Ammon's horn (tissue), 1 donor: ENCODE results near the gene ARAP2.

Experiments used
- DNase-seq: peaks from one replicate; pipeline ENCODE4 v3.0.0-alpha.2; 2016; ENCODE audit warnings: low spot score

ARAP2 gene

DNA sequence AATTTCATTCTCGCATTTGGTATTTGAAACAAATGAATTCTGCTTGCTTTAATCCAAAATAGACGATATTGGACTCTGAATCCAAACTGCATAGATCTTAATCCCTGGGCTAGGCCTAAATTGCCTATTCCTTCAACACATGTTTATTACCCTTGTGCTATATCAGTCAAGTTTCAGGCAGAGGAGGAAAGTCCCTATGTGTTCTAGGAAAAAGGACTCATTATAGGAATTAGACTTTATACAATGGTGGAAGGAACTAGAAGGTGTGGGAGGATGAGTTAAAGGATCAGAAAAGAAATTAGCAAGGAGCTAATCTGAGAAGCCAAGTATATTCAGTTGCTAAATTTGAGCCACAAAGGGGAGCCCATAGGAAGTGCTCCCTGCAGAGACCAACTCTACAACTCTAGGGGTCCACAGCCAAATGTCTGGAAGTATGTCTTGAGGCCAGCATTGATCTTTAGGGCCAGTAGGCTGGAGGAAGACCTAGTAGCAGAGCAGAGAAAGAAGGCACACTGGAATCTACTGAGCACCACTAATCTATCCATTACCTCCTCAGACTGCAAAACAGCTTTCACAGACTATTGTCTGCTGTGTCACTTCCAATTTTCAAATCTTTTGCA is 20.0 kb upstream of the ARAP2 start:
- no peak for DNase-seq

DNA sequence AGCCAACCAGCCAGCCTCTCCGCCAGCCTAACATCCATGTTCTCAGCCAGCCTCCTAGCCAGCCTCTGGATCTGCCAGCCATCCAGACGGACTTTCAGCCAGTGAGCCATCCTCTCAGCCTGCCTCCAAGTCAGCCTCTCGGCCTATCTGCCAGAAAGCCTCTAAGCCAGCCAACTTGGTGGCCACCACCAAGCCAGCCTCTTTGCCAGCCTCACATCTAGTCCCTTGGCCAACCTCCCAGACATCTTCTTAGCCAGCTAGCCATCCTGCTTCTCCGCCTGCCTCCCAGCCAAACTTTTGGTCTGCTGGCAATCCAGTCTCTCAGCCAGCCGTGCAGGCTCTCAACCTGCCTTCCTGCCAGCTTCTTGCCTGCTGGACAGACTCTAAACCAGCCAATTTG is 16.4 kb upstream of the ARAP2 start:
- peak; percentile 45 for DNase-seq

DNA sequence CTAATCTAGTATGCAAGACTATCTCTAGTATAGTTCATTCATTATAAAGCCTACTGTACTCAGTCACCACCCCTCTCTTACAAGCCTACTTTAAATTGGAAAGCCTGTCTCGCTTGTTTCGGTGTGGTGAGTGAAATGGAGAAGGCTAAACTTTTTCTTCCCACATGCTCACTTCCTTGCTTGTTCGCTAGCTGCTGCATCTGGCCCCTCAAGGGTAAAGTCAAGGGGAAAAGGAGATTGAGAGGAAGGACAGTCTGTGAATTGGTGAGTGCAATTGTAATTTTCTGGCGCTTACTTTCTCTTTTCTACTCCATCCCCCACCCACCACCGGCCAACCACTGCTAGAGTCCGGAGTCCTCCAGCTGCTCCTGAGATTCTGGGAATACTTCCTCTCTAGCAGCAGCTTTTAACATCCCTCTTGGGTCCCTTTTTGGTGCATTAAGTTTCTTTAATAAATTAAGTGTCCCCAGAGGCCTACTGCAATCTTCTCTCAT is 12.1 kb upstream of the ARAP2 start:
- peak; percentile 56 for DNase-seq

DNA sequence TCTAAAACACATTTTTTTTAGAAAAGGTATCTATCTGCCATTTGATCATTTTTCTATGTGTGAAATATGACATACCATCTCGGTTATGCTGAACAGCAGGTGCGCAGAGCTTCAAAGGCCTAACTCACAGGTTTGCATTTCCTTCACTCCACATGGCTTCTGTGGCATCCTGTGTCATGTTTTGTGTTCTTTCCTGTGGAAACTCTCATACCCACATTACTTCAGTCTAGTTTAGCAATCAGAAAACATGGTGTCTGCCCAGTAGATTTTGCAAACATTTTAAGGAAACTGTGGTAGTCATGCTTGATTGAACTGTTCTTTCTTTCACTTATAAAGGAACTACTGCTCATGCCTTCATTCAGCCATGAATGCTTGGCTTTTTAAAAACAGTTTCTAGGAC is 11.3 kb upstream of the ARAP2 start:
- peak; percentile 41 for DNase-seq

DNA sequence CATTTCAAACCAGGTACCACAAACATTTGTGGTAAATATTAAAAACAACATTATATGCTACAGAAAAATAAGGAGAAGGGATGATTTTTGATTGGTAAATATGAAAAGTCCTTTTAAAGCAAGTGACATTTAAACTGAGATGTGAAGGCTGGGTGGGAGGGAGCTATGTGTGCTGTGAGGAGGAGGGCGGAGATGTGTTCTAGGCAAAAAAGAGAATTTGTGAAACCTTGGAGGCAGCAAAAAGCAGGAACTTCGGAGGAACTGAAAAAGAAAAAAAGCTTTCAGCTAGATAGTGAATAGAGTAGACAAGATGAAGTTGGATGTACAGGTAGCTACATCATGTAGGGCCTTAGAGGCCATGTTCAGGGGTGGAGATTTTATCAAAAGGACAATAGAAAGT is 10.1 kb upstream of the ARAP2 start:
- no peak for DNase-seq

DNA sequence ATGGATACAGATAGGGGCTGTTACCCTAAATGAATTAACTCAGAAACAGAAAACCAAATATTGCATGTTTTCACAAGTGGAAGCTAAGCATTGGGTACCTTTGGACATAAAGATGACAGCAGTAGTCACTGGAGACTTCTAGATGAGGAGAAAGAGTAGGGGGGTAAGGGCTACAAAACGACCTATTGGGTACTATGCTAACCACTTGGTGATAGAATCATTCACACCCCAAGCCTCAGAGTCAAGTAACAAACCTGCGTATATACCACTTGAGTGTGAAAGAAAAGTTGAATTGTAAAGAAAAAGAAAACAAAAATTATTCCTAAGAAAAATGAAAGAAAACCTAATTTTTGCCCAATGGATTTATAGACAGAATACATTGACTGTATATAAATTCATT is 7.7 kb upstream of the ARAP2 start:
- no peak for DNase-seq

DNA sequence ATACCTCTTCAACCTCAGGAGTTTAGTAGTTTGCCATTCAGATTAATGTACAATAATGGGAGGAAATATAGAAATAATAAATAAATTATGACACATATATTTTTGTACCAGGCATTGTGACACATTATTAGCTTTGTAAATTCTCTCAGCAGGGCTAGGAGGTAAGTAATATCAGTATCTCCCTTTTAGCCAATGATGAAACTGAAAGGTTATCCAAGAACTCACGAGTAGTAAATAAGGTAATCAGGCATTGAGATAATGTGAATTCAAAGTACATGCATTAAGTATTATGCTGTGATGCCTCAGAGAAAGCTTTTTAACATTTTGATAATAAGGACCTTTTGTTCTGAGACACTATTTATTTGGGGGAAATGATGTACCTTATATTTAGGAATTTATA is 5.3 kb upstream of the ARAP2 start:
- DNase-seq = no peak

DNA sequence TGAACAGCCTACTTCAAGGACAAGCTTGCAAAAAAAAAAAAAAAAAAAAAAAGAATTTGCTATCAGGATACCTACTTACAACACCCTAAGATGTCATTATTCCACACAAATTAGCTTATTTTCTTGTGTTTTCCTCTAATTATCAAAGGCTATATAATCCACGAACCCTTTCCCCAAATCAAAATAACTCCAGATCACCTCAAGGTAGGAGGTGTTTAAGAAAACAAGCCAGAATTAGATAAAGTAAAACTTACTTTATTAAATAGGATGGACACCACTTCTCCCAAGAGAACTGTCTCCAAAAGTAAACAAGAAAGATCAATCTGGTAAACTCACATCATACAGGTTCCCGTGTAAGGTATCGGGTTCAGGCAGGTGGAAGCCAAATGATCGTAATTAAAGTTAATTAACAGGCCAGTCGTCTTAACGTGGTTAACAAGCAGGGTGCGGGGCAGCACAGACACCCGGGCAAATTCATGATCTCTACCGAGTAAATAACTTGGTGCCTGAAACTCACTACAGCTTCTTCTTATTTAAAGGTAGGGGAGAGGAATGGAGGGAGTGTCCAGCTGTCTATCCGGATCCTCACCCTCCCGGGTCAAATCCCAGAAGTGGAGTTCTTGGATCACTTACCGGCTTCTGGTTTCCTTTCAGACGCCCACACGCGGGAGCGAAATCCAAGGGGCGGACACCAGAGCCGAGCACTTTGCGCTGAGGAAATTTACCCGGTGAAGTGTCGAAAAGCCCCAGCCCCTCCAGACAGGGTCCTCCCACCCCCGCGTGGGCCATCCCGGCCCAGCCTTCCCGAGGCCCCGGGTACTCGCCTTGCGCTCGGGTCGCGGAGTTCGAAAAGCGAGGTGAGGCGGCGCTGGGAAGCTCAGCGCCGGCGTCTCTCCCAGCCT is 708 bp downstream of the ARAP2 start:
- peak; percentile 71 for DNase-seq

DNA sequence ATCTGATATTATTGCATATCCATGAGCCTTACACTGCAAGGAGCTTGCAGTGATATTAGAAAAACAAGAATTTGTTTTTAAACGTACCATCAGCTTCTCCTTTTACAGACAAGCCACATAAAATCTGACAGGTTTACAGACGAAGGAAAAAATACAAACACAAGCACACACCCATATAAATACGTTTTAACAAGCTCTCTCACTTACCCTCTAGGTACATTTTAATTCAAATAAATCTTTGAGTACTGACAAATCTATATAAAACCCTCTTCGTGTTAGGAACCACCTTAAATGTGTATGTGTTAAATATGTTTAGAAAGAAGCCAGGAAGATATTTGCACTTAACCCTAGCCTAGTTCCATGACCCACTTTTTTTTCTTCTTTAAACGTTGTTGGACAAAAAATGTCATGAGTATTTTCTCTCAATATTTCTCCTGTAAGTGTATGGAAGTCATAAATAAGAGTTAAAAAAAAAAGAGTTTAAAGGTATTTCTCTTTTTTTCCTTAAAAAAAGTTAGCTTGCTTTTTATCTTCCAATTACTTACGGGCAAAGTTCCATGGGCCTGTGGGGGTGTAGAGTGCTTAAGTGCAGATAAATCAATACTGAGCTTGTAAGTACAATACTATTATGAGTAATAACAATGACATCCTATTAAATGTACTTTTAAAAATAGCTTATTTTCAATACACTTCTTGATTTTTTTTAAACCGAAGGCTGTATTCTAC is 1.5 kb downstream of the ARAP2 start:
- no peak for DNase-seq

DNA sequence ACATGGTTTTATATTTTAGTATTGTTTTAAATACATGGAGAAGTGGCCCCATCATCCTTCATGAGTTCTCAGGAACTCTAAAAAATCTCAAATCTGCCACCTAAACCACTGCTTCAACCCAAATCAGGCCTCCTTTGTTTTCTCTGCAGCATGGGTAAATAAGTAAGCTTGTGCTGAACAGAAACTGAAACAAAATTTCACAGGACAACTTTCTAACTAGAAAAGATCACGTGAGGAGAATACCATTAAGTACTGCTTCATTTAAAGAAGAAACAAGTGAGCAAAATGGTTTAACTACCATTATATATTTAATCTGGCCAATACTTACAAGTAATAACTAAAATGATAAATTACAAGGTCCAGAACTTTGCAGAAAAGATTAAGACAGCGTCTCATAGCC is 2.5 kb downstream of the ARAP2 start:
- DNase-seq = peak; percentile 54

DNA sequence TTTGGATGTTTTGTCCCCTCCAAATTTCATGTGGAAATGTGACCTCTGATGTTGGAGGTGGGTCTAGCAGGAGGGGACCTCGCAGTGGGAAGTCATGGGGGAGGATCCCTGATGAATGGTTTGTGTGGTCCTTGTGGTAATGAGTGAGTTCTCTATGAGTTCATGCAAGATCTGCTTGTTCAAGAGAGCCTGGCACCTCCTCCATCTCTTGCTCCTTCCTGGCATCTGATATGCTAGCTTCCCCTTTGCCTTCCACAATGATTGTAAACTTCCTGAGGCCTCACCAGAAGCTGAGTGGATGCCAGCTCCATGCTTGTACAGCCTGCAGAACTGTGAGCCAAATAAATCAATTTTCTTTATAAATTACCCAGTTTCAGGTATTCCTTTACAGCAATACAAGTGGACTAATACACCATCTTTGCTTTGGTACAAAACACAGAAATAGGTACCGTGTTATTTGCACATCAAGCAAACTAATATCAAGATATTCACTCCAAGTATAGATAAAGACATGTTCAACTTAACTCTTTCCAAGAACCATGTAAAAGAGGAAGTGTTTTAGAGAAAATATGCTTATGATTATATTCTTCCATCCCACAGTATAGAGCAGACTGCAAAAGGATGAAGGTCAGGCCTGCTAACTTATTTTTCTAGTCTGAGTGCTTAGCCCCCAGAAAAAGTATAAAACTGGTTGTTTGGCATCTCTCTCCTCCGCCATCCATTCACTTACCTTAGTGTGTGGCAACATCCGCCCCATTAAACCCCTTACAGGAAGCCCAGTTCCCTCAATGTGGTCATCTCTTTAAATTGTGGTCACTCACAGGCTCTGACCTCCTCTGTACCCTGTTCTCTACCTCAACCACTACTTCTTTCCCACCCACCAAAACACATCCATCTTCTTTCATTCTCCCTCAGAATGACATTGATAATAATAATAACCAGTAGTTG is 6.7 kb downstream of the ARAP2 start:
- DNase-seq = no peak

DNA sequence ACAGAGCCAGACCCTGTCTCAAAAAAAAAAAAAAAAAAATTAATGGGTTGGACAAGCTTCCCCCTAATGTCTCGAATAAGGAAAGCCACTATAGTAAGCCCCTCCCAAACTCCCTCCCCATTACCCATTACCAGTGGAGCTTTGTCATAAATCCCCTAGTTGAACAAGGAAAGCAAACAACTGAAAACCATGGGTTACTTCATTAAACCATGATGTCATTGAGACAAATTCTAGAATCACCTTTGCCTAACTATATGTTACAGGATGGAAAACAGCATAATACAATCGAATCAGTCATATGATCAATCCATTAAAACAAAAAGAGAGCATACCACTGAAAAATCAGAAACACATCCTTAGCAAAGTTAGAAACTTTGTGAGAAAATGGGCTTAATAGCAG is 8.2 kb downstream of the ARAP2 start:
- no peak for DNase-seq

DNA sequence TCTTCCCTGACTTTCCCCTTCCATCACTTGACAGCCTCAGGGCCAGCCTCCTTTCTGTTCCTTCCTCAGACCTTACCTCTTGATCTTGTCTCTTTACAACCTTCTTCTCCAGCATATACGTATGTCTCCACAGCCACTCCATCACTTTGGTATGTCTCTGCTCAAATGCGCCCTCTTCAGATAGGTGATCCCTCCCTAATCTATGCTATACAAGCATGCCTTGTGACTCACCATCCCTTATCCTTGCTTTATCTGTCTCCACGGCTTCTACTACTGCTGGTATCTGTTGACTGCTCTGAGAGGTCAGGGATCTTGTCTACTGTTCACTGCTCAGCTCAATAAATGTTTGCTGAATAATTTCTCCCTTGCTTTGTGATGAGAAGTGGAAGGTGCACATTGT is 9.0 kb downstream of the ARAP2 start:
- no peak for DNase-seq

DNA sequence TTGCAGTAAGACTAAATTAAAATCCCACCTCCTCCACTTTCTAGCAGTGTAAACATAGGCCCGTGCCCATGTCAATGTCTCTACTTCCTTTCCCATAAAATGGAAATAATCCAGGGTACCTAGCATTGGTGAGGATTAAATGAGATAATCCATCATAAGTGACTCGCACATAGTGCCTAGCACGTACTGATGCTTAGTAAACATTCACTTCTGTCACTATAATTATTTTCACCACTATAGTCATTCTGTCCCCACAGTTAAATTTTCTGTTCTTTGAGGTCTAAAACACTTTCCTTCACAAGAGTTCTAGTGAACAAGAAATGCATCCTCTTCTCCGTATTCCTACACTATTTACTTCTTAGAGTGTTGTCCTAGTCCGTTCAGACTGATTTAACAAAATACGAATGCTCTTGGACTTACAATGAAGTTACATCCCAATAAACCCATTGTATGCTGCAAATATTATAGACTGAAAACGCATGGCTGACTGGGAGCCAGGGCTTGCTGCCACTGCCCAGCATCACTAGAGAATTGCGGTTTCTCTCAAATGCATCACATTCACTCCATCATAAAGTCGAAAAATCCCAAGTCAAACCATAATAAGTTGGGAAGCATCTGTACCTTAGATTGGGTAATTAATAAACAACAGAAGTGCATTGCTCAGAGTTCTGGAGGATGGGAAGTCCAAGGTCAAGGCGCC is 10.6 kb downstream of the ARAP2 start:
- no peak for DNase-seq

DNA sequence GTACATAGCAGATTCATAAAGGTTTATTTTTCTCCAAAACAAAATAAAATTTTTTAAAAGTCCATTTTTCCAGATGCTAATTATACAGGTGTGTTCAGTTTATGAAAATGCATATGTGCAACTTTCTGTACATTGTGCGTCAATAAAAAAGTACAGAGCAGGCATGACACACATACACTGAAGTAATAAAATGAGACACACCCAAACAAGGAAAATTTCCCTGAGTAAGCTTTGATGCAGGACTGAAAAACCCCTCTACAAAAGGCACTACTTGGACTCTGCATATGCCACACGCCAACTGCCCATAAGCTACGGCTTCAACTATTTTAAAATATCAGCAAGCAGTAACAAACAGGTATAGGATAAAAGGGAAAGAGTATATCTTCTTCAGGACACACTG is 13.8 kb downstream of the ARAP2 start:
- no peak for DNase-seq

DNA sequence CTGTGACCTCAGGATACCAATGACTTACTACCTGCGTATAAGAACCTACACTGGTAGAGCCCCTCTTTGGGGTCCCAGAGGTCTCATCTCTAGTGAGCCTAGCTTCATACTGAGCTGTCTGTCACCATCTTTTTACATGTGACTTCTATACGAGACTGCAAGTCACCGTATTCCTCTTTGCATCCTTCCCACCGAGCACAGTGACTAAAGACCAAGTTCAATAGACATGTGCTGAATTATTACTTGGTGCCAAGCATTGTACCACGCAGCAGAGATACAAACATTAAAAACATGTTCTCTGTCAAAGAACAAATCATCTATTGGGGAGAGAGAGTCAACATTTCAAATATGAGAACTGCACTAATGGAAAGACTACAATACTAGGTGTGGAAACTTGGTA is 16.4 kb downstream of the ARAP2 start:
- DNase-seq = peak; percentile 61

DNA sequence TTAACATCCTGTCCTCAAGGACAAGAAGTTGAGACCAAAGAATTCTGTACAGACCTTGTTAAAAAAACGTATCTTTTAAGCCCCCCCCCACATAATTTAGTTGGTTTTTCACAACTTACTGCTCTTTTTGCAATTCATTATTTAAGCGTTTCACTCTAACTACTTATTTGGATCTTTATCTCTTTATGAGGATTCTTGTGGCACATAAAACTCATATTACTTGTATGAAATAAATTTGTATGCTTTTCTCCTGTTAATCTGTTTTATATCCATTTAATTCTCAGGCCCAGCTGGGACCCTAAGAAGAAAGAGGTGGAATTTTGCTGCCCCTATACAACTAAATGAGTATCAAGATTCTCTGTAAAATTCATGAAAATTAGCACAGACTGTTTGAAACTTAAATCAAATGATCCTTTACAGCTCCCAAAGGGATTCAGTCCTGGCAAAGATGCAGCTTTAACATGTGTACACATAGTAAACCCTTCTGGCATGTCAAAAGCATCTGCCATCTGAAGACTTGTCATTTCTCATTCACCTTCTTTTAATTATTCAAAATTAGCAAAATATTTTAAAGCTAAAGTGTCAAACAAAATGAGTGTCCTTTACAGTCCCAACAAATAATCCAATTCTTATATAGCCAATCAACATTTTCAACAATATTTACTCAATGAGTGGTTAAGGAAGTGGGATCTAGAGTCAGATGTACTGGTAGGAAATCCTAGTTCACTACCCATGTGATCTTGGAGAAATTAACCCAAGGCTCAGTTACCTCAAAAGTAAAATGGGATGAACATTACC is 17.7 kb downstream of the ARAP2 start:
- no peak for DNase-seq

DNA sequence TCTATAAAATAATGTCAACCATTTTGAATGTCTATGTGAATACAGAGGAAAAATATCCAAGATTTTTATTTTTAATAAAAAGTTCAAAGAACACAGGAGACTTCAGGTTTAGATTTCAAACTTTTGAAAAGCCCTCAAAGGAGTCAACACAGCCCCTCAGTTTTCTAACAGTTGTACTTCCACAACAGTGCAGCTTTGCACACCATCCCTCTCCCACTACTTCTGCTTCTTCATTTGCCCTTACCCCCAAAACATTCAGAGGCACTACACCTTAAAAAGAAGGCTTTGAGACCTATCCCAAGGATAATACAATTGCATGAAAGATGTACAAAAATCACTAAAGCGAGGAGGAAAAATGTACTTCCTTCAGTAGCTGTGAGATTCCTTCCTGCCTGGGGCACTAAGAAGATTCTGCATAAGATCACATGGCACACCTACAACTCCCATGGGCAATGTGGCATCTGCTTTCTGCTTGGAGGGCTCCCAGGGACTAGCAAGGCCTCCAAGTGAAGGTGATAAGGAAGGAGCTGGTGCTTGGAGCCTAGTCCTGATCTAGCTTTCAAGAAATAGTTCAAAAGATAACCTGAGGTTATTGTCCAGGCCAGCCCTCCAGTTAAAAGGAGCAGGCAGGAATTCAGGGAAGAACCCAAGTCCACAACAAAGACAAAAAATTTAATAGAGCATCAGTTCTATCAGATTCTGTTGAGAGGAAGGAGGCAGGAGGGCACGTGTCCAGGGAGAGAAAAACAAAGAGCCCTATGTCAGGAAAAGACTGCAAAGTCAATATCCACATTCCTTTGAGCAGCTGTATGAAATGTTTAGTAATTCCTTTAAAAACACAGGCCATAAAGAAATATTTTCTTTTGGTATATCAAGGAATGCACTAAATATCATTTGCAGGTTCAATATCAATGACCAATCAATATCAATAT is 19.1 kb downstream of the ARAP2 start:
- DNase-seq = peak; percentile 62

DNA sequence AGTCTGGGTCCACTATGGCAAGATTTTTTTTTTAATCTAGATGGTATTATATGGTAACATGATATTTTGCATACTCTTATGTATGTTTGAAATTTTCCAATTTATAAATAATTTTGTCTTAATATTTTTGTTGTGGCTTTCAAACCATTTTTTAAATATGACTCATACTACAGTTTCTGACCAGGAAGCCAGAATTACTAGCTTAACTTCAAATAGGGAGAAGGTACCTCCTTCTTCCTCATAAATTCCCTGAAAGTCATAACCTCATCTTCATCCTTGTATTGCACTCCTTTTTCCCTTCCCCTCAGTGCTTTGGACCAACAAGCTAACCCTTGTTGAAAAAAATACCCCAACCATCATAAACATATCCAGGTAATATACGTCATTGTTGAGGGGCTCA is 21.6 kb downstream of the ARAP2 start:
- DNase-seq = no peak
